ENCODE measurements around the gene SLC25A44. TPM values are rescaled to one million over a fixed set of nuclear protein-coding genes. Genes with fewer than 3 reads are reported as not detected.
A peak's percentile ranks its signal among the peaks of the same experiment; 100 is the strongest.

The SLC25A44 gene
- total and polyA plus RNA-seq, 4 donors = 8.6 to 18.6 (median 12.9) TPM

- H3K27me3 ChIP-seq (ENCODE audit: control insufficient read depth in 1 of 2, insufficient read depth in 2 of 2, low read length in 1 of 2) = no peaks in the 10 kb centered on the region
- H3K4me3 ChIP-seq (ENCODE audit: low read length in 2 of 2) = no peak overlapping the region
- DNase-seq = peak in 1 of 2 donors; percentile 8
- peaks cover 11 to 29% of the 10 kb centered on the region in 2 donors for H3K36me3 ChIP-seq (ENCODE audit: control insufficient read depth in 1 of 2, insufficient read depth in 2 of 2, low read length in 1 of 2)
- WGBS, 2 donors = 91 to 94% methylated on average over 2 of the region's 2 CpGs
- H3K4me1 ChIP-seq (ENCODE audit: control insufficient read depth in 1 of 2, insufficient read depth in 2 of 2, low read length in 2 of 2) = no peaks in the 10 kb centered on the region
- intact Hi-C loops (cut with DNase I) = no loop called here
- H3K27ac ChIP-seq (ENCODE audit: low read depth in 1 of 2, low read length in 2 of 2) = no peak overlapping the region
- H3K9me3 ChIP-seq (ENCODE audit: control insufficient read depth, low read length) = no peaks in the 10 kb centered on the region
- no peak for ATAC-seq (ENCODE audit: low FRiP score)
These were observed 63.8 kb downstream of the SLC25A44 start for GRCh38 chr1:156257711-156258110.

GRCh38 chr1:156258859-156259258, 65.0 kb downstream of the SLC25A44 start:
- DNase-seq = no peak
- no peaks in the 10 kb centered on the region for H3K4me1 ChIP-seq (ENCODE audit: control insufficient read depth in 1 of 2, insufficient read depth in 2 of 2, low read length in 2 of 2)
- 95 to 97% methylated on average over 8 of the region's 8 CpGs for WGBS, 2 donors
- no peaks in the 10 kb centered on the region for H3K27me3 ChIP-seq (ENCODE audit: control insufficient read depth in 1 of 2, insufficient read depth in 2 of 2, low read length in 1 of 2)
- H3K27ac ChIP-seq (ENCODE audit: low read depth in 1 of 2, low read length in 2 of 2) = no peak overlapping the region
- H3K9me3 ChIP-seq (ENCODE audit: control insufficient read depth, low read length) = no peaks in the 10 kb centered on the region
- peaks cover 11 to 27% of the 10 kb centered on the region in 2 donors for H3K36me3 ChIP-seq (ENCODE audit: control insufficient read depth in 1 of 2, insufficient read depth in 2 of 2, low read length in 1 of 2)
- ATAC-seq (ENCODE audit: low FRiP score) = no peak
- intact Hi-C loops (cut with DNase I) = no loop called here
- no peak overlapping the region for H3K4me3 ChIP-seq (ENCODE audit: low read length in 2 of 2)

- Histone ChIP-seq H3K27me3 (ENCODE audit: control insufficient read depth in 1 of 2, insufficient read depth in 2 of 2, low read length in 1 of 2) (no peaks in the 10 kb centered on the region), H3K9me3 (ENCODE audit: control insufficient read depth, low read length) (no peaks in the 10 kb centered on the region), H3K27ac (ENCODE audit: low read depth in 1 of 2, low read length in 2 of 2) (no peak overlapping the region), H3K4me1 (ENCODE audit: control insufficient read depth in 1 of 2, insufficient read depth in 2 of 2, low read length in 2 of 2) (no peaks in the 10 kb centered on the region), H3K4me3 (ENCODE audit: low read length in 2 of 2) (no peak overlapping the region), H3K36me3 (ENCODE audit: control insufficient read depth in 1 of 2, insufficient read depth in 2 of 2, low read length in 1 of 2) (peaks cover 11 to 27% of the 10 kb centered on the region in 2 donors)
- DNase-seq (no peak), ATAC-seq (ENCODE audit: low FRiP score) (no peak)
- intact Hi-C loops (cut with DNase I) = no loop called here
- WGBS, 2 donors = 76 to 81% methylated on average over 3 of the region's 3 CpGs
These were observed 65.9 kb downstream of the SLC25A44 start for GRCh38 chr1:156259805-156260204.

- 91 to 95% methylated on average over 2 of the region's 2 CpGs for WGBS, 2 donors
- ATAC-seq (ENCODE audit: low FRiP score) (no peak), DNase-seq (no peak)
- Histone ChIP-seq H3K27me3 (ENCODE audit: control insufficient read depth in 1 of 2, insufficient read depth in 2 of 2, low read length in 1 of 2) (no peaks in the 10 kb centered on the region), H3K27ac (ENCODE audit: low read depth in 1 of 2, low read length in 2 of 2) (no peak overlapping the region), H3K9me3 (ENCODE audit: control insufficient read depth, low read length) (no peaks in the 10 kb centered on the region), H3K4me3 (ENCODE audit: low read length in 2 of 2) (no peak overlapping the region), H3K4me1 (ENCODE audit: control insufficient read depth in 1 of 2, insufficient read depth in 2 of 2, low read length in 2 of 2) (no peaks in the 10 kb centered on the region), H3K36me3 (ENCODE audit: control insufficient read depth in 1 of 2, insufficient read depth in 2 of 2, low read length in 1 of 2) (peaks cover 10 to 30% of the 10 kb centered on the region in 2 donors)
- intact Hi-C loops (cut with DNase I) = no loop called here
These were observed 67.0 kb downstream of the SLC25A44 start for GRCh38 chr1:156260896-156261295.

Other genes with a start within 250 kb of the SLC25A44 start
- gene ARHGEF2, start 215.6 kb upstream of the SLC25A44 start, total RNA-seq = 100 to 1,000 TPM; 175 to 217 TPM
- gene ARHGEF2, start 215.6 kb upstream of the SLC25A44 start, polyA plus RNA-seq = 10 to 100 TPM; 58.3 to 58.9 TPM
- gene SSR2, start 173.2 kb upstream of the SLC25A44 start, total RNA-seq = 100 to 1,000 TPM; 151 to 152 TPM
- 100 to 1,000 TPM; 232 to 245 TPM for gene SSR2, start 173.2 kb upstream of the SLC25A44 start, polyA plus RNA-seq
- gene UBQLN4, start 140.3 kb upstream of the SLC25A44 start, total RNA-seq = 10 to 100 TPM; 23.8 to 25.7 TPM
- 10 to 100 TPM; 14.5 to 16.0 TPM for gene UBQLN4, start 140.3 kb upstream of the SLC25A44 start, polyA plus RNA-seq
- gene LAMTOR2, start 139.3 kb upstream of the SLC25A44 start, total RNA-seq = 10 to 100 TPM; 31.6 to 41.2 TPM
- gene LAMTOR2, start 139.3 kb upstream of the SLC25A44 start, polyA plus RNA-seq = 100 to 1,000 TPM in 1 of 2 donors, 10 to 100 TPM in 1; 78.3 to 129 TPM
- gene RAB25, start 132.9 kb upstream of the SLC25A44 start, total RNA-seq = not detected
- gene RAB25, start 132.9 kb upstream of the SLC25A44 start, polyA plus RNA-seq = 10 to 100 TPM in 1 of 2 donors, 1 to 10 TPM in 1; 1.5 to 32.4 TPM
- gene MEX3A, start 111.6 kb upstream of the SLC25A44 start, total RNA-seq = 1 to 10 TPM; 1.2 to 1.6 TPM
- gene MEX3A, start 111.6 kb upstream of the SLC25A44 start, polyA plus RNA-seq = under 1 TPM; 0.03 to 0.13 TPM
- 1,000 to 10,000 TPM in 1 of 2 donors, 100 to 1,000 TPM in 1; 497 to 1,067 TPM for gene LMNA, start 79.4 kb upstream of the SLC25A44 start, total RNA-seq
- gene LMNA, start 79.4 kb upstream of the SLC25A44 start, polyA plus RNA-seq = 100 to 1,000 TPM in 1 of 2 donors, 10 to 100 TPM in 1; 94.3 to 378 TPM
- 10 to 100 TPM in 1 of 2 donors, 1 to 10 TPM in 1; 8.9 to 20.0 TPM for gene SEMA4A, start 40.5 kb upstream of the SLC25A44 start, total RNA-seq
- gene SEMA4A, start 40.5 kb upstream of the SLC25A44 start, polyA plus RNA-seq = 1 to 10 TPM; 3.0 to 4.7 TPM
- gene PMF1, start 18.9 kb downstream of the SLC25A44 start, total RNA-seq = 10 to 100 TPM; 31.4 to 38.5 TPM
- gene PMF1, start 18.9 kb downstream of the SLC25A44 start, polyA plus RNA-seq = 10 to 100 TPM; 29.6 to 65.0 TPM
- gene BGLAP, start 48.1 kb downstream of the SLC25A44 start, total RNA-seq = 1 to 10 TPM in 1 of 2 donors, not detected in 1; 2.9 TPM
- 1 to 10 TPM in 1 of 2 donors, not detected in 1; 1.9 TPM for gene BGLAP, start 48.1 kb downstream of the SLC25A44 start, polyA plus RNA-seq
- gene PAQR6, start 54.0 kb downstream of the SLC25A44 start, total RNA-seq = 1 to 10 TPM in 1 of 2 donors, under 1 TPM in 1; 0.81 to 2.8 TPM
- gene PAQR6, start 54.0 kb downstream of the SLC25A44 start, polyA plus RNA-seq = 1 to 10 TPM in 1 of 2 donors, not detected in 1; 2.3 TPM
- 10 to 100 TPM; 47.2 to 58.6 TPM for gene SMG5, start 88.7 kb downstream of the SLC25A44 start, total RNA-seq
- 10 to 100 TPM; 21.9 to 34.7 TPM for gene SMG5, start 88.7 kb downstream of the SLC25A44 start, polyA plus RNA-seq
- gene TMEM79, start 90.2 kb downstream of the SLC25A44 start, total RNA-seq = 1 to 10 TPM; 1.2 to 2.6 TPM
- 1 to 10 TPM; 1.4 to 2.1 TPM for gene TMEM79, start 90.2 kb downstream of the SLC25A44 start, polyA plus RNA-seq
- 10 to 100 TPM; 36.4 to 50.8 TPM for gene GLMP, start 101.6 kb downstream of the SLC25A44 start, total RNA-seq
- 10 to 100 TPM; 42.2 to 57.1 TPM for gene GLMP, start 101.6 kb downstream of the SLC25A44 start, polyA plus RNA-seq
- not detected for gene VHLL, start 105.2 kb downstream of the SLC25A44 start, total RNA-seq
- gene VHLL, start 105.2 kb downstream of the SLC25A44 start, polyA plus RNA-seq = not detected
- gene CCT3, start 144.2 kb downstream of the SLC25A44 start, total RNA-seq = 100 to 1,000 TPM; 102 to 112 TPM
- gene CCT3, start 144.2 kb downstream of the SLC25A44 start, polyA plus RNA-seq = 10 to 100 TPM; 76.0 to 87.0 TPM
- not detected for gene TSACC, start 144.4 kb downstream of the SLC25A44 start, total RNA-seq
- not detected for gene TSACC, start 144.4 kb downstream of the SLC25A44 start, polyA plus RNA-seq
- gene RHBG, start 175.1 kb downstream of the SLC25A44 start, total RNA-seq = not detected
- not detected for gene RHBG, start 175.1 kb downstream of the SLC25A44 start, polyA plus RNA-seq